GF-D8 (cell line): ENCODE results near the gene EGFR.

Source experiments
- DNase-seq: peaks from one replicate; lab custom pipeline; 2025; lab: John Stamatoyannopoulos, UW

The EGFR gene

GRCh38 chr7:55172161-55172560, 153.3 kb downstream of the EGFR start:
- DNase-seq, result no peak

- no peak for DNase-seq
Measured at GRCh38 chr7:55172881-55173609, 154.2 kb downstream of the EGFR start.

GRCh38 chr7:55173671-55174070, 154.9 kb downstream of the EGFR start:
- DNase-seq, result no peak

GRCh38 chr7:55174456-55174855, 155.6 kb downstream of the EGFR start:
- no peak for DNase-seq

GRCh38 chr7:55174856-55175255, 156.0 kb downstream of the EGFR start:
- no peak for DNase-seq

GRCh38 chr7:55177068-55177530, 158.3 kb downstream of the EGFR start:
- DNase-seq, result no peak

GRCh38 chr7:55177589-55178261, 158.9 kb downstream of the EGFR start:
- no peak for DNase-seq

GRCh38 chr7:55178292-55178862, 159.6 kb downstream of the EGFR start:
- DNase-seq, result no peak

- DNase-seq, result no peak
Measured at GRCh38 chr7:55178863-55179773, 160.3 kb downstream of the EGFR start.

- no peak for DNase-seq
Measured at GRCh38 chr7:55179931-55180682, 161.3 kb downstream of the EGFR start.

- DNase-seq, result no peak
Measured at GRCh38 chr7:55180963-55181542, 162.2 kb downstream of the EGFR start.

GRCh38 chr7:55181762-55182161, 162.9 kb downstream of the EGFR start:
- DNase-seq, result no peak

GRCh38 chr7:55183897-55184296, 165.1 kb downstream of the EGFR start:
- no peak for DNase-seq

GRCh38 chr7:55185321-55185802, 166.5 kb downstream of the EGFR start:
- no peak for DNase-seq

- no peak for DNase-seq
Measured at GRCh38 chr7:55185941-55186609, 167.3 kb downstream of the EGFR start.

- DNase-seq, result no peak
Measured at GRCh38 chr7:55187701-55188491, 169.1 kb downstream of the EGFR start.

- no peak for DNase-seq
Measured at GRCh38 chr7:55188590-55189138, 169.8 kb downstream of the EGFR start.

GRCh38 chr7:55189146-55189766, 170.4 kb downstream of the EGFR start:
- DNase-seq, result no peak
